Activated CD8-positive, alpha-beta memory T cell treated with anti-CD3 and anti-CD28 coated beads for 36 hours (primary cell): Measurements from ENCODE around the gene S100A5. TPM values are rescaled to one million over a fixed set of nuclear protein-coding genes. Genes with fewer than 3 reads are reported as not detected.

Experiments
- CTCF ChIA-PET: fragments of 350-600 bp; sonication (Branson Sonifier 250); formaldehyde crosslinking; loops from one replicate; lab custom pipeline; 2021; ENCODE audit warnings: antibody characterized with exemption; lab: Charles Lee
- POLR2A ChIA-PET: fragments of 350-600 bp; sonication (Branson Sonifier 250); formaldehyde crosslinking; loops from one replicate; lab custom pipeline; 2021; ENCODE audit warnings: antibody characterized with exemption; lab: Charles Lee
- total RNA-seq, 2 experiments: library from RNA; stranded (reverse); gene quantifications; one replicate each; pipeline ENCODE4 v1.2.3, GENCODE V29; 2021

Gene S100A5
- total RNA-seq, 2 experiments from 2014 or later, result 1.1 to 1.2 TPM

DNA sequence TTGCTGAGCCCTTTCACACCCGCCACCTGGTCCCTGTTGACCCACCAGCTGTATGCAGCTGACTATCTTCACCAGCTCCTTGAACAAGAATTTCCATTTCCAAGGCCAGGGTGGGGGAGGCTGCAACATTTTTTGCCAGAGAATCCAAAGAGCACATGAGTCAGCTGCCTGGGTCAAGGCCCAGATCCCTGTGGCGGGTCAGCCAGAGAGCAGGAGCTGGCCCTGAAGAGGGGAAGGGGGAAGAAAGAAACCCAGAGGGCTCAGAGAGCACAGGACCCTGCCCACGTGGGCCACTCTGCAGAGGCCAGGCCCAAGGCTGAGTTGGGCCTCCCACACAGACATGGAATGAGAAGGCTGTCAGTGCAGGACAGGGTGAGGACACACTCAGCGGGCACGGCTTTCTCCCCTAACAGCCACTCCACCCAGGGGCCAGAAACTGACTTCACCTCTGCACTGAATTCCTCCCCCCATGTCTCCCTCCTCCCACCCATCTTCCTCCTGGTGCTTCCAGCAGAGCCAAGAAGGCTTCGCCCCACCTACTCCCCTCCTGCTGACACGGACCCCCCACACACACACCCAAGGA, 33.8 kb downstream of the S100A5 start:
- POLR2A ChIA-PET, result interaction anchor here (0.6 kb wide), 1 partner anchor 141 kb away, joined by 4 read pairs; no protein-coding TSS in a partner anchor
- CTCF ChIA-PET, result interaction anchor here (1.0 kb wide), 1 partner anchor 62 kb away, joined by 3 read pairs; no protein-coding TSS in a partner anchor

DNA sequence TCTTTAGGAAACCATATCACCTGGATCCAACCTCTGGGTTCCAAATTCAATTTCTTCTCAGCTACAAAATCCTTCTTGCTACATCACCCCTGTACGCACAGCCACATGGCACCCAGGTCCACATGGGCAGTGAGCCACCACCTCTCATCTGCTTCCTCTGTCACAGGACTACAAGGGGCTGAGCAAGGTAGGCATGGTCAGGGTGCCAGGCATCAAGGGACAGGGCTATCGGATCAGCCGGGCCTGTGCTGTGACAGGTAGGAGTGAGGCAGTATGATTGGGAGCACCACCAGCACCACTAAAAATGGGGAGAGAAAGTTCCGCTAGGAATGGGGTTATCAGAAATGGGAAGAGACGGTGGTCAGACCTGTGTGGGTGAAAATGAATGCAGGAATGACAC, 34.3 kb downstream of the S100A5 start:
- ChIA-PET CTCF (interaction anchor here (1.0 kb wide), 1 partner anchor 62 kb away, joined by 3 read pairs; no protein-coding TSS in a partner anchor), POLR2A (interaction anchor here (0.6 kb wide), 1 partner anchor 141 kb away, joined by 4 read pairs; no protein-coding TSS in a partner anchor)

- POLR2A ChIA-PET, result no interaction called here
Observed at GRCh38 chr1:153505576-153505975, 35.2 kb downstream of the S100A5 start.

DNA sequence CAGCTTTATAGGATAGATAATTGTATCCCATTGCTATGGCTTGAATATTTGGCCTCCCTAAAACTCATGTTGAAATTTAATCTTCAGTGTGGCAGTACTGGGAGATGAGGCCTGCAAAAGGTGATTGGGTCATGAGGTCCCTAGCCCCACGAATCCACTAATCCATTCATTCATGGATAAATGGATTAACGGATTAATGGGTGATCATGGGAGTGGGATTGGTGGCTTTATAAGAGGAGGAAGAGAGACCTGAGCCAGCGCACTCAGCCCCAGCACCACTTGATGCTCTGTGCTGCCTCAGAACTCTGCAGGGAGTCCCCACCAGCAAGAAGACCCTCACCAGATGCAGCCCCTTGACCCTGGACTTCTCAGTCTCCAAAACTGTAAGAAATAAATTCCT, 37.0 kb downstream of the S100A5 start:
- ChIA-PET POLR2A (no interaction called here), CTCF (no interaction called here)

More at GRCh38 chr1:153505576-153505975, 35.2 kb downstream of the S100A5 start:
- CTCF ChIA-PET, result no interaction called here

GRCh38 chr1:153498746-153499145, 42.0 kb downstream of the S100A5 start:
- CTCF ChIA-PET, result interaction anchor here (0.8 kb wide), 1 partner anchor 12 kb away, joined by 3 read pairs; no protein-coding TSS in a partner anchor
- POLR2A ChIA-PET, result no interaction called here

- ChIA-PET CTCF (interaction anchor here (0.6 to 4.3 kb wide), 11 partner anchors 10 to 149 kb away, joined by 3 to 39 read pairs (median 5); partner anchors contain the start of genes PGLYRP4 and S100A9), POLR2A (no interaction called here)
Observed at GRCh38 chr1:153495536-153495935, 45.2 kb downstream of the S100A5 start.

DNA sequence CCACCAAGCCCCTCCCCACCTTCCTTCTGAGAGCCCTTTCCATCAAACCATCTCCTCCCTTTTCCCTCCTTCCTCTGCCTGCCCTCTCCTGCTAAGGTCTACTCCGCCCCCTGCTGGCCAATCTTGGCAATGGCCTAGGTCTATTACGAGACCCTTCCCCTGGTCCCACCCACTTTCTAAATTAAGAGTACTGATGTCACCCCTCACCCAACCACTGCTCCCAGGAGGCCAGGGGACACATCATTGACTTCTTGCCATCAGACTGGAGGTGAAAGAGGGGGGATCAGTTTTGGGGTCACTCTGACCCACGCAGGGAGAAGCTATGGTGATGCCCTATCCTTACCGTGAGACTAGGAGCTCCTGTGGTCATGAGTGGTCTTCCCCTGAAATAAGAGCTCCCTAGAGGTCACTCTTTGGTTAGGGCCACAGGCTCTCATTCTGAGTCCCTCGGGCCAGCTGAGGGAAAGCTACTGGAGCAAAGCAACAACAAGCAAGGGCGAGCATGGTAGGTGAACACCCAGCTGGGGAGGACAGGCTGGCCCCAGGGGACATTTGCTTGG, 45.7 kb downstream of the S100A5 start:
- ChIA-PET POLR2A (no interaction called here), CTCF (interaction anchor here (0.6 to 4.3 kb wide), 13 partner anchors 10 to 149 kb away, joined by 3 to 39 read pairs (median 5); partner anchors contain the start of genes PGLYRP4 and S100A9)

DNA sequence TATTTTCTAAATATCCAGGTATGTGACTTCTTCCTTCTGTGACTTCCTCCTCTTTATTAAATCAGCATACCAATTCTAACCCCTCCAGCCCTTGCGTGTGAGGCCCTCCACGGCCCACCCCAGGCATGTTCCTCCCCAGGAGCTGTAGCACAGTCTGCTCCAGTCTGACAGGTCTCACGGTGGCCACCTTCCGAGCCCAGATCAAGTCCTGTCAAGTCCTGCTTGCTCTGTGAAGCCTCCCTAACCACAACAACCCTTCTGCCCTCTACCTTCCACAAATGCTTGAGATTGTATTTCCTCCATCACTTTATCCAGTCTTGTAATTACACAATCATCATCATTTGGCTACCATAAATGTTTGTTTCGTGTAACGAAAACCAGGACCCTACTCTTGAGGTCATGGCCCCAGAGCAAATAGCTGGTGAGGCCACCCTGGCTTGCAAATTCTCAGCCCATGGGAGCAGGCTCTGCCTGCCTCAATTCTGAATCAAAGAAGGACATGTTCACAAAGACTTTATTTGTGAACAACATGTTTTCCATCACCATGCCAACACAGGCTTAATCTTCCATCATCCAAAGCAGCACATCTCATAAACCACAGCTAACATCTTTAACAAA, 47.3 kb downstream of the S100A5 start:
- POLR2A ChIA-PET, result no interaction called here
- CTCF ChIA-PET, result interaction anchor here (1.5 to 4.3 kb wide), 3 partner anchors 27 to 147 kb away, joined by 7 to 39 read pairs (median 9); no protein-coding TSS in a partner anchor

- CTCF ChIA-PET, result interaction anchor here (0.6 kb wide), 1 partner anchor 105 kb away, joined by 3 read pairs; no protein-coding TSS in a partner anchor
- POLR2A ChIA-PET, result no interaction called here
Observed at GRCh38 chr1:153490272-153491051, 50.3 kb downstream of the S100A5 start.

GRCh38 chr1:153488731-153489130, 52.0 kb downstream of the S100A5 start:
- ChIA-PET POLR2A (no interaction called here), CTCF (no interaction called here)

DNA sequence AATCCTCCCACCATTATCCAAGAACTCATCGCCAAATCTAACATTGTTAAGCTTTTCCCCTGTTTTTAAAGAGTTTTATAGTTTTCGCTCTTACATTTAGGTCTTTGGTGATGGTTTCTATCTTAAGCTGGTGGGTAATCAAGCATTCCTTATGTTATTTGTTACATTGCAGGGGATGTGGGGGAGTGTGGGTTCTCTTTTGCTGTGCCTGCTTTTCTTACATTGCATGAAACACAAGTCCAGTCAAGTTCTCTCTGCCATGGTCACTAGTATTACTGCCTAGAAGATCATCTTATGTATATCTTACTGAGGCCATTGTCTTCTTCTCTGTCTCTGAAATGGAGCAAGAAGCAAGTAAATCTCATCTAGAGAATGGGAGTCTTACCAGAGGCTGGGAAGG, 53.0 kb downstream of the S100A5 start:
- ChIA-PET POLR2A (no interaction called here), CTCF (interaction anchor here (0.6 to 0.9 kb wide), 2 partner anchors 27 to 134 kb away, joined by 3 read pairs; partner anchors contain the start of gene S100A7)

Other genes starting within 250 kb of the S100A5 start
- gene PGLYRP3, start 228.0 kb downstream of the S100A5 start, total RNA-seq, result not detected
- gene PGLYRP4, start 192.1 kb downstream of the S100A5 start, total RNA-seq, result not detected
- gene S100A9, start 183.1 kb downstream of the S100A5 start, total RNA-seq, result not detected
- not detected for gene S100A12, start 165.3 kb downstream of the S100A5 start, total RNA-seq
- gene S100A8, start 149.9 kb downstream of the S100A5 start, total RNA-seq, result not detected
- gene S100A7A, start 124.4 kb downstream of the S100A5 start, total RNA-seq, result not detected
- not detected for gene S100A7, start 80.3 kb downstream of the S100A5 start, total RNA-seq
- gene S100A6, start 4.9 kb downstream of the S100A5 start, total RNA-seq, result 100 to 1,000 TPM; 203 to 213 TPM
- gene S100A4, start 4.9 kb upstream of the S100A5 start, total RNA-seq, result 100 to 1,000 TPM; 125 TPM
- not detected for gene S100A3, start 8.3 kb upstream of the S100A5 start, total RNA-seq
- gene S100A2, start 24.9 kb upstream of the S100A5 start, total RNA-seq, result 1 to 10 TPM; 1.2 to 1.6 TPM
- not detected for gene S100A16, start 72.2 kb upstream of the S100A5 start, total RNA-seq
- gene S100A14, start 75.4 kb upstream of the S100A5 start, total RNA-seq, result not detected
- gene S100A13, start 86.6 kb upstream of the S100A5 start, total RNA-seq, result 1 to 10 TPM; 5.1 to 6.9 TPM
- not detected for gene S100A1, start 87.5 kb upstream of the S100A5 start, total RNA-seq
- gene CHTOP, start 93.1 kb upstream of the S100A5 start, total RNA-seq, result 10 to 100 TPM; 90.4 to 93.0 TPM
- gene SNAPIN, start 117.8 kb upstream of the S100A5 start, total RNA-seq, result 10 to 100 TPM; 34.3 to 34.4 TPM
- gene ILF2, start 130.1 kb upstream of the S100A5 start, total RNA-seq, result 100 to 1,000 TPM; 372 to 384 TPM
- not detected for gene NPR1, start 137.8 kb upstream of the S100A5 start, total RNA-seq
- gene INTS3, start 187.1 kb upstream of the S100A5 start, total RNA-seq, result 10 to 100 TPM; 54.9 to 55.3 TPM
- gene SLC27A3, start 234.5 kb upstream of the S100A5 start, total RNA-seq, result 10 to 100 TPM; 11.2 to 12.1 TPM